ENCODE data around the gene ATG4D. TPM values are rescaled to one million over a fixed set of nuclear protein-coding genes. Genes with fewer than 3 reads are reported as not detected.

ATG4D gene
- total RNA-seq, 1 donor from 2014 or later = 30.3 TPM

DNA sequence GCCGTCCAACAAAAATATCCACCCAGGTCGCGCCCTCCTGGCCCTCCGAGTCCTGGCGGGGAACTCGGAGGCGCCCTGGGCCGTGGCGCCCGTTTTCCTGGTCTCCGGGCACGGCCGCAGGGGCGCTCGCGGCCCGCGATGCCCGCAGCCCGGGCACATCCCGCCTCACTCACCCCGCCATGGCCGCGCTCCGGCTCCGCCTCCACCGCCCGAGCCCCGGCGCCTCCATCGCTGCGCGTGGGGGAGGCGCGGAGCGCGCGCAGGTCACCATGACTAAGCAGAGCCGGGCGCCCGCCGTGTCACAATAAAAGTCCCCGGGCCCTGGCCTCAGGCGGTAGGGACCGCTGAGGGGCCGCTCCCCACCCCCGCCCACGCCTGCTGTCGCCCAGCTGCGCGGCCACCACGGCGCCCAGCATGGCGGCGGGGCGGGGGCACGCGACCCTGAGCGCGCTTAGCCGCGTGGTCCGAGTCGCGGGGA lies 41.1 kb upstream of the ATG4D start:
- FAIRE-seq = no peak
- TF ChIP-seq, protein P1, sequence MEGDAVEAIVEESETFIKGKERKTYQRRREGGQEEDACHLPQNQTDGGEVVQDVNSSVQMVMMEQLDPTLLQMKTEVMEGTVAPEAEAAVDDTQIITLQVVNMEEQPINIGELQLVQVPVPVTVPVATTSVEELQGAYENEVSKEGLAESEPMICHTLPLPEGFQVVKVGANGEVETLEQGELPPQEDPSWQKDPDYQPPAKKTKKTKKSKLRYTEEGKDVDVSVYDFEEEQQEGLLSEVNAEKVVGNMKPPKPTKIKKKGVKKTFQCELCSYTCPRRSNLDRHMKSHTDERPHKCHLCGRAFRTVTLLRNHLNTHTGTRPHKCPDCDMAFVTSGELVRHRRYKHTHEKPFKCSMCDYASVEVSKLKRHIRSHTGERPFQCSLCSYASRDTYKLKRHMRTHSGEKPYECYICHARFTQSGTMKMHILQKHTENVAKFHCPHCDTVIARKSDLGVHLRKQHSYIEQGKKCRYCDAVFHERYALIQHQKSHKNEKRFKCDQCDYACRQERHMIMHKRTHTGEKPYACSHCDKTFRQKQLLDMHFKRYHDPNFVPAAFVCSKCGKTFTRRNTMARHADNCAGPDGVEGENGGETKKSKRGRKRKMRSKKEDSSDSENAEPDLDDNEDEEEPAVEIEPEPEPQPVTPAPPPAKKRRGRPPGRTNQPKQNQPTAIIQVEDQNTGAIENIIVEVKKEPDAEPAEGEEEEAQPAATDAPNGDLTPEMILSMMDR (IDR thresholded peaks at IDR 0.05; ENCODE audit: insufficient read depth, low read length, severe bottlenecking) = peak; percentile 13
- H3K4me3 ChIP-seq (ENCODE audit: low read depth, low read length) = peak overlapping the region; percentile 95

DNA sequence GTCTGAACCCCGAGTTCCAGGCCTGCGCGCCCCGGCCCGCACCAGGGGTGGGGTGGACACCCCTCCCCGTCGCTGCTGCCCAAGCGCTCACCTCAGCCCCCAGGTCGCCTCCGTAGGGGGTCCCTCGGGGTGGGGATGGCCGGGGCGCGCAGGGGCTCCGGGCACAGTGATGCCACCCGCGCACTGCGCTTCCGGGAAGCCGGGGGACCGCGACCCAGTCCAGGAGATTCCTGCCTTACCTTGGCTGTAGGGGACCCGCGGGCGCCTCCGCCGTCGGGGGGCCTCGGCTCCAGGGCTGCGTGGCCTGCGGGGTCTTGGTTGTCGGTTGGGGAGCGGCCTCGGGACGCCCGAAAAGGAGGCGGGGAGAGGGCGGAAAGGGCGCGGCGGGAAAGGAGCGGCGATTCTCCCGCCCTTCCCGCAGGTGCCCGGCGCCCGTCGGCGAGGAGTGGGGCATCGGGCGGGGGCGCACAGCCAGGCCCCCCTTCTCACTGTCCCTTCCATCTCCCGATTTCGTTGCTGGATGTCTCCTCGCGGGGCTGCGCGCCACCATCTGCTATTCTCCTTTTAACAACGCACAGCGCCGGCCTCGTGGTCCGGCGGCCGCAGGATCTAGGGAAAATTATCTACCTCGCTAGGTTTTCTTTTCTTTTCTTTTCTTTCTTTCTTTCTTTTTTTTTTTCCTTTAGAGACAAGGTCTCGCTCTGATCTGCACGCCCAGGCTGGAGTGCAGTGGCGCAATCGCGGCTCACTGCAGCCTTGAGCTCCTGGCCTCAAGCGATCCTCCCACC lies 40.5 kb upstream of the ATG4D start, which contains the start of gene KEAP1:
TSS of gene KEAP1 (minus strand) at position 355 of the 788 bp plus-strand sequence. CDS start 3,323 bp downstream, outside the sequence.
- FAIRE-seq (no peak), DNase-seq (ENCODE audit: low read depth) (no peak)
- TF ChIP-seq, protein P1 (IDR thresholded peaks at IDR 0.05; ENCODE audit: insufficient read depth, low read length, severe bottlenecking) = no peak
- Histone ChIP-seq H3K36me3 (ENCODE audit: control insufficient read depth, insufficient read depth, low read length) (peaks cover 6% of the 10 kb centered on the region), H3K27me3 (ENCODE audit: control insufficient read depth, insufficient read depth, low read length) (no peaks in the 10 kb centered on the region), H3K4me3 (ENCODE audit: low read depth, low read length) (peak within 1 kb of the TSS; percentile 95)

More for the DNA sequence above, 41.1 kb upstream of the ATG4D start:
- peak; percentile 47 for DNase-seq (ENCODE audit: low read depth)
- Histone ChIP-seq H3K27me3 (ENCODE audit: control insufficient read depth, insufficient read depth, low read length) (no peaks in the 10 kb centered on the region), H3K36me3 (ENCODE audit: control insufficient read depth, insufficient read depth, low read length) (peaks cover 6% of the 10 kb centered on the region)

DNA sequence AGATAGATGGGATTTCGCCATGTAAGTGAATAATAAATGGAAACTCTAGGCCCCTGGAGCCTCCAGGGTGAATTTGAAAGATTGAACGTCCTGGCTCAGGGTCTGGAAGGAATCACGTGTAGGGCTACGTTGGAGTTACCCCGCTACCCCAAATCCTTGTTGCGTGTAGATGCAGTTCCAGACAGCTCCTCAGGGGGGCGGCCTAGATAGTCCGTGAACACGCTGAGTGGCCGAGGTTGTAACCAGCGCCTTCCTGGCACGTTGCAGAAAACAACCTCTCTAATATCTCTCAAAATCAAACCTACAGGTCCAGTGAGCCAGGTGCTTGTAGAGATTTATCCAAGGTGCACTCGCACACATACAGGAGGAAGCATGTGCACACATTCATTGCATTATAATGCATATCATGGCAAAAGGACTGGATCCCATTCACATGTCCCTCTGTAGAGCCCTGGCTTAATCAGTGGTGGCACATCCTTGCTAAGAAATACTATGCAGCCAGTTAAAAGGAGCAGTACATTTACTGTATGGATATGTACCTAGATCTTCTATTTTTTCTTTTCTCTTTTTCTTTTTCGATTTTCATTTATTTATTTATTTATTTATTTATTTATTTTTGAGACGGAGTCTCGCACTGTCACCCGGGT lies 38.0 kb upstream of the ATG4D start:
- FAIRE-seq = no peak
- Histone ChIP-seq H3K27me3 (ENCODE audit: control insufficient read depth, insufficient read depth, low read length) (no peaks in the 10 kb centered on the region), H3K4me3 (ENCODE audit: low read depth, low read length) (no peak overlapping the region), H3K36me3 (ENCODE audit: control insufficient read depth, insufficient read depth, low read length) (no peaks in the 10 kb centered on the region)
- TF ChIP-seq, protein P1 (IDR thresholded peaks at IDR 0.05; ENCODE audit: insufficient read depth, low read length, severe bottlenecking) = peak; percentile 89
- DNase-seq (ENCODE audit: low read depth) = peak; percentile 61

DNA sequence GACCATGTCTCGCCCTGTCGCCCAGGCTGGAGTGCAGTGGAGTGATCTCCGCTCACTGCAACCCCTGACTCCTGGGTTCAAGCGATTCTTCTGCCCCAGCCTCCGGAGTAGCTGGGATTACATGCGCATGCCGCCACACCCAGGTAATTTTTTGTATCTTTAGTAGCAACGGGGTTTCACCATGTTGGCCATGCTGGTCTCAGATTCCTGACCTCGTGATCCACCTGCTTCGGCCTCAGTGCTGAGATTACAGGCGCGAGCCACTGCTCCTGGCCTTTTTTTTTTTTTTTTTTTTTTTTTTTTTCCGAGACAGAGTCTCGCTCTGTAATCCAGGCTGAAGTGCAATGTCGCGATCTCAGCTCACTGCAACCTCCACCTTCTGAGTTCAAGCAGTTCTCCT lies 35.7 kb upstream of the ATG4D start:
- no peak for FAIRE-seq
- H3K4me3 ChIP-seq (ENCODE audit: low read depth, low read length) = no peak overlapping the region

DNA sequence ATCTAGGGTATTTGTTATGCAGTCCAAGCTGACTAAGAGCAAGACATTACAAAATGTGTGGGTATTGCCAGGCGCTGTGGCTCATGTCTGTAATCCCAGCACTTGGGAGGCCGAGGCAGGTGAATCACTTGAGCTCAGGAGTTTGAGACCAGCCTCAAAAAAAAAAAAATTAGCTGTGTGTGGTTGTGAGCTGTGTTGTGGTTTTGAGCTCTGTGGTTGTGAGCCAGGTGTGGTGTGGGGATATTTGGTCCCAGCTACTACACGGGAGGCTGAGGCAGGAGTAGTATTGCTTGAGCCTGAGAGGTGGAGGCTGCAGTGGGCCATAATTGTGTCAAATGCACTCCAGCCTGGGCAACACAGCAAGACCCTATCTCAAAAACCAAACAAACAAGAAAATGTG lies 35.0 kb upstream of the ATG4D start:
- peaks cover 5% of the 10 kb centered on the region for H3K36me3 ChIP-seq (ENCODE audit: control insufficient read depth, insufficient read depth, low read length)
- FAIRE-seq (no peak), DNase-seq (ENCODE audit: low read depth) (peak; percentile 53)
- no peaks in the 10 kb centered on the region for H3K27me3 ChIP-seq (ENCODE audit: control insufficient read depth, insufficient read depth, low read length)
- H3K4me3 ChIP-seq (ENCODE audit: low read depth, low read length) = no peak overlapping the region
- TF ChIP-seq, protein P1 (IDR thresholded peaks at IDR 0.05; ENCODE audit: insufficient read depth, low read length, severe bottlenecking) = no peak

More for the DNA sequence above, 35.7 kb upstream of the ATG4D start:
- DNase-seq (ENCODE audit: low read depth) = no peak
- no peaks in the 10 kb centered on the region for H3K27me3 ChIP-seq (ENCODE audit: control insufficient read depth, insufficient read depth, low read length)
- TF ChIP-seq, protein P1 (IDR thresholded peaks at IDR 0.05; ENCODE audit: insufficient read depth, low read length, severe bottlenecking) = no peak
- peaks cover under 1% of the 10 kb centered on the region for H3K36me3 ChIP-seq (ENCODE audit: control insufficient read depth, insufficient read depth, low read length)
